ENCODE data around the gene SMIM14.
"Not testable (repeated sequence)": the region's sequence is repeated elsewhere in the genome, so short reads cannot be mapped to it uniquely, and the experiment has no call there.

Gene SMIM14

GRCh38 chr4:39591290-39591689 is 47.4 kb downstream of the SMIM14 start:
- no peak for DNase-seq

- DNase-seq = no peak
Observed at GRCh38 chr4:39587881-39588280, 50.8 kb downstream of the SMIM14 start.

GRCh38 chr4:39574946-39575345 is 63.7 kb downstream of the SMIM14 start:
- no peak for DNase-seq

- DNase-seq = no peak
Observed at GRCh38 chr4:39571504-39571903, 67.2 kb downstream of the SMIM14 start.

GRCh38 chr4:39571054-39571453 is 67.6 kb downstream of the SMIM14 start:
- no peak for DNase-seq

GRCh38 chr4:39569209-39569608 is 69.5 kb downstream of the SMIM14 start:
- DNase-seq = no peak

- no peak for DNase-seq
Observed at GRCh38 chr4:39568805-39569204, 69.9 kb downstream of the SMIM14 start.

- no peak for DNase-seq
Observed at GRCh38 chr4:39565878-39566600, 72.6 kb downstream of the SMIM14 start.

- no peak for DNase-seq
Observed at GRCh38 chr4:39563346-39563847, 75.3 kb downstream of the SMIM14 start.

GRCh38 chr4:39562792-39563191 is 75.9 kb downstream of the SMIM14 start:
- DNase-seq = no peak

- DNase-seq = no peak
Observed at GRCh38 chr4:39559626-39560025, 79.0 kb downstream of the SMIM14 start.

- no peak for DNase-seq
Observed at GRCh38 chr4:39555472-39555871, 83.2 kb downstream of the SMIM14 start.

- DNase-seq = no peak
Observed at GRCh38 chr4:39548425-39549067, 90.1 kb downstream of the SMIM14 start.

- DNase-seq = no peak
Observed at GRCh38 chr4:39544580-39545315, 93.9 kb downstream of the SMIM14 start.

- DNase-seq = not testable (repeated sequence)
Observed at GRCh38 chr4:39544080-39544479, 94.6 kb downstream of the SMIM14 start.

- DNase-seq = no peak
Observed at GRCh38 chr4:39543034-39543433, 95.6 kb downstream of the SMIM14 start.

- no peak for DNase-seq
Observed at GRCh38 chr4:39542611-39543012, 96.1 kb downstream of the SMIM14 start.

- DNase-seq = no peak
Observed at GRCh38 chr4:39541987-39542610, 96.6 kb downstream of the SMIM14 start.

GRCh38 chr4:39539089-39539611 is 99.5 kb downstream of the SMIM14 start:
- DNase-seq = no peak

- DNase-seq = no peak
Observed at GRCh38 chr4:39533541-39533940, 105.1 kb downstream of the SMIM14 start.

GRCh38 chr4:39532237-39532636 is 106.4 kb downstream of the SMIM14 start:
- not testable (repeated sequence) for DNase-seq

GRCh38 chr4:39530682-39531081 is 108.0 kb downstream of the SMIM14 start:
- no peak for DNase-seq

- DNase-seq = no peak
Observed at GRCh38 chr4:39529534-39529933, 109.1 kb downstream of the SMIM14 start.

Data from activated CD4-positive, alpha-beta T cell treated with anti-CD3 and anti-CD28 coated beads for 4 hours (primary cell).